ENCODE measurements around the gene ADCY5.

Gene ADCY5

DNA sequence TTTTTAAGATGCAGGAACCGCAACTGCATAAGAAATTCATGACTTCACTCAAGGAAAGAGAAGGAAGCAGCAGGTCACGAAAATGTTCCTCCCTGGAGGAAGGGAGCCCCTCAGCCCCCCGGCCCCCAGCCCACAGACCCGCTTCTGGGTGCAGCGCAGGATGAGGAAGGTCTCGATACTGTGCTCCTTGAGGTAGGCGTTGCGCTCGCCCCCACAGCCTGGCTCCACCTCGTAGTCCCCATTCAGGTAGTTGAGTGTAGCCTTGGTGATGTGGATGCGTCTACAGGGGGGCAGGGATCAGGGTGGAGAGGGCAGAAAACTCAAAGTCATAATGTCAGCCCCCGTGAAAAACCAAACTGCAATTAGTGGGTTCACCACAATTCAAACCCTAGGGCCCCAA lies 121.4 kb downstream of the ADCY5 start:
- Histone ChIP-seq H3K4me1 (peaks cover 12 to 100% (median 97%) of the 10 kb centered on the region in 10 experiments), H3K9ac (no peak overlapping the region), H3K27me3 (peaks cover 8 to 28% (median 13%) of the 10 kb centered on the region in 11 experiments; a peak in 11 of 22 replicates), H3K36me3 (no peaks in the 10 kb centered on the region), H3K4me2 (peak overlapping the region in 9 of 11 experiments; percentile 31 to 91 (median 77); a peak in 19 of 22 replicates), H4K20me1 (peaks cover 0 to 39% (median 0%) of the 10 kb centered on the region in 11 experiments; a peak in 7 of 22 replicates), H3K4me3 (no peak overlapping the region), H3K9me3 (replicated peaks in 1 of 11) (no peaks in the 10 kb centered on the region), H3K27ac (no peak overlapping the region)
- no peak for TF ChIP-seq Cebpa-rat (IDR thresholded peaks at IDR 0.05)

DNA sequence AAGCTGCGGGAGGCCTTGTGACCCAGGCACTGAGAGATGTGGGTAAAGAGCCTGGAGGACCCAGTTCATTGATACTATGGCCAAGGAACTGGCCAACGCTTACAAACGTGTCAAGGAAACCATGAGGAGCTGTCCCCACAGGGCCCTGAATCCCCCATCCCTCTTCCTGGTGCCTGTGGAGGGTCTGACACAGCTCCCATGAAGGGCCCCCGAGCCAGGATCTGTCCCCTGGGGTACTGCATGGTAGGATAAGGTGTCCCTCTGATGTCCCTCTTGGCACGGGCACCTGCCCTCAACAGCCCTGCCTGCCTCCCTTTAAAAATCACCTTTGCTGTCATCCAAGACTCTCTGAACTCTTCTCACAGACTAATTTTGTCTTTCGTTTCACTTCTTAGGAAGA lies 122.4 kb downstream of the ADCY5 start:
- H3K4me3 ChIP-seq = no peak overlapping the region
- peak overlapping the region in 9 of 11 experiments; percentile 15 to 91 (median 77); a peak in 17 of 22 replicates for H3K4me2 ChIP-seq
- H3K27ac ChIP-seq = no peak overlapping the region

DNA sequence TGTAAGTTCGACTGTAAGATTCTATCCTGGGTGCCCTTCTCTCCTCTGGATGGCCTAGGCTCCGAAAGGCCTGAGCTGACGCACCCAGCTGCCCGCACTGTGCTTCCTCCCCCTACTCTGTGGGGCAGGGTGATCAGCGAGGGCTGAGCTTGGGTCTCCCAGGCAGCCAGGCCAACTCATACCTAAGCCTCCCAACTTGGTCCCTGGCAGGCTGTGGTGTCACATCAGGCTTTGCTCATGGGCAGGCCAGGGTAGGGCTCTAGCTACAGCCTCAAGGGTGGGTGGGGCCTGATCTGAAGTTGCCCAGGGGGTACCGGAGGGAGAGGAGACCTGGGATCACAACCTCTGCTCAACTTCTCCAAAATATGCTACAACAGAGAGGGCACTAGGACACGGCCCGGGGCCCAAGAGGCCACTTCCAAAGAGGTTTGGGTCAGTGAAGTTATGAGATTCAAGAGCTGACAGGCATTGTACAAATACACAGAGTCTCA lies 123.1 kb downstream of the ADCY5 start:
- H4K20me1 ChIP-seq = peaks cover 0 to 39% (median 0%) of the 10 kb centered on the region in 11 experiments; a peak in 7 of 22 replicates
- TF ChIP-seq Cebpa-rat (IDR thresholded peaks at IDR 0.05) = no peak
- H3K27me3 ChIP-seq = peaks cover 10 to 28% (median 17%) of the 10 kb centered on the region in 11 experiments; a peak in 12 of 22 replicates

More for the DNA sequence above, 122.4 kb downstream of the ADCY5 start:
- TF ChIP-seq Cebpa-rat (IDR thresholded peaks at IDR 0.05) = no peak
- Histone ChIP-seq H4K20me1 (peaks cover 0 to 39% (median 0%) of the 10 kb centered on the region in 11 experiments; a peak in 7 of 22 replicates), H3K36me3 (no peaks in the 10 kb centered on the region), H3K27me3 (peaks cover 10 to 28% (median 14%) of the 10 kb centered on the region in 11 experiments; a peak in 11 of 22 replicates), H3K9me3 (replicated peaks in 1 of 11) (no peaks in the 10 kb centered on the region), H3K9ac (no peak overlapping the region), H3K4me1 (peaks cover 12 to 100% (median 94%) of the 10 kb centered on the region in 10 experiments)

DNA sequence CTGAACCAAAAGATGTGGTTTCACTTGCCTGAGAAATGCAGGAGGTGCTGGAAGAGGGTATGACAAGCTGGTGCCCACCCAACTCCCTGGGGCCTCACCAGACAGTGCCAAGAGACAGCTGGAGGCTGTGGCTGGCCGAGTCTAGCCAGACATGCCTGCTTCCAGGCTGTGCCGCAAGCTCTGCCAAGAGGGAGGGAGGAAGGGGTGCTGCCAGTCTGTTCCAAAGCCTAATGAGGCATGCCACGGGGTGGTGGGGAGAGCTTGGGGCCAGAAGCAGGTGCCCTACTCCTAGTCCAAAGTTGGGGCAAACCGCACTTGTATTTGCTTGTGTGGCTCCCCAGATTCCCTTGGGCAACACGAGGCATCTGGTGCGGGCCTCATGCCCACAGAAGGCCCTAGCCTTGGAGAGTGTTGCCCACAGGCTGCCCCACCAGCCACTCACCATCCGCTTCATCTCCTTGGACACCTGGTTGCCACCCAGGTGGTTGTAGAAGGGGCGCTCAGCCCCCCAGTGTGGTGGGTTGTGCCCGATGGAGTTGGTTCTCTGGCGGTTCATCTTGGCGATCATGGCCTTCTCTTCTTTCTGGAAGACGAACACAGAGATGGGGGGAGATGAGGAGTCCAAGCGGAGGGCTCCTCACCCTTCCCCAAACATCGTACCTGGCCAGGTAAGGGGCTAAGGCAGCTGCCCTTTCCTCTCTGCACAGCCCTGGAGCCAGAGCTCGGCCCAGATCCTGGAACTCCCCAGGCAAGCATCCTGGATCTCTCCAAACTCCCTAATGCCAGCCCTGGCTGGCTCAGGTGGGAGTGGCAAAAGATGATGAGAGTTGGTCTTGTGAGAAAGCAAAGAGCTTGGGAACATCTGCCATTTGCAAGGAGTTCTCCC lies 123.8 kb downstream of the ADCY5 start:
- Histone ChIP-seq H3K4me1 (peaks cover under 1 to 100% (median 89%) of the 10 kb centered on the region in 10 experiments; a peak in 19 of 20 replicates), H3K4me3 (0 out of 20 replicates have a peak overlapping the region, but pooled peaks of 1 of the 10 experiments have one; percentile 19), H3K4me2 (peak overlapping the region in 10 of 11 experiments; percentile 8 to 91 (median 75); a peak in 18 of 22 replicates), H3K27me3 (peaks cover 10 to 28% (median 21%) of the 10 kb centered on the region in 11 experiments; a peak in 13 of 22 replicates), H3K27ac (no peak overlapping the region), H3K36me3 (no peaks in the 10 kb centered on the region), H4K20me1 (peaks cover 0 to 37% (median 0%) of the 10 kb centered on the region in 11 experiments; a peak in 7 of 22 replicates), H3K9ac (0 out of 22 replicates have a peak overlapping the region, but pooled peaks of 1 of the 11 experiments have one; percentile 8), H3K9me3 (replicated peaks in 1 of 11) (no peaks in the 10 kb centered on the region)
- no peak for TF ChIP-seq Cebpa-rat (IDR thresholded peaks at IDR 0.05)

More for the DNA sequence above, 123.1 kb downstream of the ADCY5 start:
- Histone ChIP-seq H3K4me1 (peaks cover 8 to 100% (median 89%) of the 10 kb centered on the region in 10 experiments), H3K4me3 (no peak overlapping the region), H3K9me3 (replicated peaks in 1 of 11) (no peaks in the 10 kb centered on the region), H3K27ac (no peak overlapping the region), H3K36me3 (no peaks in the 10 kb centered on the region), H3K4me2 (peak overlapping the region in 9 of 11 experiments; percentile 29 to 91 (median 77); a peak in 16 of 22 replicates), H3K9ac (no peak overlapping the region)

DNA sequence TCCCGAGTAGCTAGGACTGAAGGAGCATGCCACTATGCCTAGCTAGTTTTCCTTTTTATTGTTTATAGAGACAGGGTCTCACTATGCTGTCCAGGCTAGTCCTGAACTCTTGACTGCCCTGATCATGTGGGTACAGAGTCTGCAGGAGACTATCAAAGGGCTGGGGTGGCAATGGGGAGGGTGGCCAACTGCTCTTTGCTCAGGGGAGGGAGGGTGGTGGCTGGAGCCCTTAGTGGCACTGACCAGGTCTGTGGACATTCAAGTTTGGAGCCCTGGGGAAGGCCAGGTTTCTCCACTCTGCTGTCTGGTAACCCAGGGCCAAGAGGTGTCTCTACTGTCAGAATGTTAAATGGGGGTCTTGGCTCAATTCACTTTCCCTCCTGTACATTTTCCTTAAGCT lies 125.1 kb downstream of the ADCY5 start:
- Histone ChIP-seq H3K27ac (no peak overlapping the region), H3K4me2 (peak overlapping the region in 9 of 11 experiments; percentile 29 to 91 (median 77); a peak in 15 of 22 replicates), H3K9me3 (replicated peaks in 1 of 11) (no peaks in the 10 kb centered on the region), H3K9ac (no peak overlapping the region), H3K27me3 (peaks cover 10 to 28% (median 22%) of the 10 kb centered on the region in 11 experiments; a peak in 13 of 22 replicates), H3K4me1 (peaks cover 0 to 95% (median 76%) of the 10 kb centered on the region in 10 experiments; a peak in 18 of 20 replicates), H3K36me3 (no peaks in the 10 kb centered on the region), H4K20me1 (peaks cover 0 to 26% (median 0%) of the 10 kb centered on the region in 11 experiments; a peak in 6 of 22 replicates), H3K4me3 (no peak overlapping the region)
- TF ChIP-seq Cebpa-rat (IDR thresholded peaks at IDR 0.05) = no peak

DNA sequence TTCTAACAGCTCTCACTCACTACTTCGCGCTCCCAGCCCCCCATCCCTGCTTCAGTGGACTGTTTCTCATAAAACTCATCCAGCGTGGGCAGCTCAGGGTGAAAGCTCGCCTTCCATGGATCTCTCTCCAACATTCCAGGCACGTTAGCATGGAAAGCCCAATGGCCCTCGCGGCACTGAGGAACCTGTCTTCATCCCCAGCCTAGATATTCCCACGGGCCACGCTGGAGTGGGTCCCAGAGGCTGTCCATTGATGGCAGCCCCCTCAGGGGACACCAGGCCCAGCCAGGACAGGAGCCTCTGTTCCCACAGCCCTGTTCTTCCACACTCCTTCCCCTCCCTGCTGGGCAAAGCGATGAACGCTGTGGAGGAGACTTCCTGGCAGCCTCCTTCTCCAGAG lies 126.0 kb downstream of the ADCY5 start:
- peaks cover 0 to 26% (median 0%) of the 10 kb centered on the region in 11 experiments; a peak in 6 of 22 replicates for H4K20me1 ChIP-seq
- no peak for TF ChIP-seq Cebpa-rat (IDR thresholded peaks at IDR 0.05)
- H3K27ac ChIP-seq = no peak overlapping the region
- H3K4me1 ChIP-seq = peaks cover 0 to 94% (median 74%) of the 10 kb centered on the region in 10 experiments; a peak in 18 of 20 replicates
- H3K9me3 ChIP-seq (replicated peaks in 1 of 11) = no peaks in the 10 kb centered on the region
- no peaks in the 10 kb centered on the region for H3K36me3 ChIP-seq
- H3K9ac ChIP-seq = no peak overlapping the region
- peak overlapping the region in 8 of 11 experiments; percentile 3 to 91 (median 81); a peak in 14 of 22 replicates for H3K4me2 ChIP-seq
- H3K27me3 ChIP-seq = peaks cover 4 to 24% (median 16%) of the 10 kb centered on the region in 11 experiments; a peak in 12 of 22 replicates
- H3K4me3 ChIP-seq = no peak overlapping the region

DNA sequence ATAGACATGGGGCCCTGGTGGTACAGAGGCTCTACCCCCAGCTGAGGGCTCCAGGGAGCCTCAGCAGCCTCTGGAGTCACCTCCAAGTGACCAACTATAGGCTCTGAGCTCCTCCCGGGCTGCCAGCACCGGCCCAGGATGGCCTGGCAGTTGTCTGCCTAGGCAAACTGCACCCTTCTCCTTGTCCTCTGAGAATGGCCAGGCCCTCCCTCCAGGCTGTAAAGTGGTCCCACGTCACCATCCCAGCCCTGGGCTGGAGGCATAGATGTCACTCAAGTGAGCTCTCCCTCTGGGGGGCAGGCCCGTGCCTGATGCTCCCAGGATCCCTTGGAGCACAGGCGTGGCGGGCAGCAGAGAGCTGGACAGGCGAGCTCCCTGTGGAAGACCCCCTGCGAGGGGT lies 127.1 kb downstream of the ADCY5 start:
- H3K9ac ChIP-seq = no peak overlapping the region
- H3K27ac ChIP-seq = no peak overlapping the region
- H3K4me2 ChIP-seq = peak overlapping the region in 6 of 11 experiments; percentile 10 to 91 (median 86); a peak in 12 of 22 replicates
- H4K20me1 ChIP-seq = peaks cover 0 to 26% (median 0%) of the 10 kb centered on the region in 11 experiments; a peak in 5 of 22 replicates
- no peak overlapping the region for H3K4me3 ChIP-seq
- no peaks in the 10 kb centered on the region for H3K9me3 ChIP-seq (replicated peaks in 1 of 11)
- H3K36me3 ChIP-seq = no peaks in the 10 kb centered on the region
- H3K4me1 ChIP-seq = peaks cover 0 to 92% (median 71%) of the 10 kb centered on the region in 10 experiments; a peak in 17 of 20 replicates
- TF ChIP-seq Cebpa-rat (IDR thresholded peaks at IDR 0.05) = no peak
- peaks cover 0 to 15% (median 7%) of the 10 kb centered on the region in 11 experiments; a peak in 8 of 22 replicates for H3K27me3 ChIP-seq

DNA sequence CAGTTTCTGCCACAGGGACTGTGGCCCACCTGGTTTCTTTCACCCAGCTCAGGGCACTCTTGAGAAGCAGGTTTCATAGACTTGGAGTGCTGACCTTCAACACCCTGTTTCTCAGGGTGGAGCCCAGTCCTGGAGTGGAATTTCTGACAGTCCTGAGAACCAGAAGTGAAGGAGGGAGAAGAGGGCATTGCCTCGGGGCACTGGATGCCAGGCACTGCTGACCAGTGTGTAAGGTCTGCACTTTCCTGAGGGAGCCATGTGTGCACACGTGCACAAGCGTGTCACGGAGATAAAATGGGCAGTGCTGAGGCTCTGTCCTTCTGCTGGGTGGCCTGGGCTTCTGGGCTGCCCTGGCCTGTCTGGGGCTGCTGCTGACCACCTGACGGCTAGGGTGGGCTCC lies 128.7 kb downstream of the ADCY5 start:
- Histone ChIP-seq H3K9me3 (replicated peaks in 1 of 11) (no peaks in the 10 kb centered on the region), H3K9ac (no peak overlapping the region), H4K20me1 (peaks cover 0 to 12% (median 0%) of the 10 kb centered on the region in 11 experiments; a peak in 5 of 22 replicates), H3K27me3 (peaks cover 0 to 15% (median 5%) of the 10 kb centered on the region in 11 experiments; a peak in 6 of 22 replicates), H3K27ac (no peak overlapping the region), H3K36me3 (no peaks in the 10 kb centered on the region), H3K4me2 (peak overlapping the region in 7 of 11 experiments; percentile 0 to 91 (median 85); a peak in 11 of 22 replicates), H3K4me1 (peaks cover 0 to 80% (median 56%) of the 10 kb centered on the region in 10 experiments; a peak in 17 of 20 replicates), H3K4me3 (no peak overlapping the region)
- TF ChIP-seq Cebpa-rat (IDR thresholded peaks at IDR 0.05) = no peak
